Measurements from ENCODE around the gene FAAP20. TPM values are rescaled to one million over a fixed set of nuclear protein-coding genes. Genes with fewer than 3 reads are reported as not detected.

FAAP20 gene
- total RNA-seq, 1 experiment from 2014 or later, result 36.3 TPM

DNA sequence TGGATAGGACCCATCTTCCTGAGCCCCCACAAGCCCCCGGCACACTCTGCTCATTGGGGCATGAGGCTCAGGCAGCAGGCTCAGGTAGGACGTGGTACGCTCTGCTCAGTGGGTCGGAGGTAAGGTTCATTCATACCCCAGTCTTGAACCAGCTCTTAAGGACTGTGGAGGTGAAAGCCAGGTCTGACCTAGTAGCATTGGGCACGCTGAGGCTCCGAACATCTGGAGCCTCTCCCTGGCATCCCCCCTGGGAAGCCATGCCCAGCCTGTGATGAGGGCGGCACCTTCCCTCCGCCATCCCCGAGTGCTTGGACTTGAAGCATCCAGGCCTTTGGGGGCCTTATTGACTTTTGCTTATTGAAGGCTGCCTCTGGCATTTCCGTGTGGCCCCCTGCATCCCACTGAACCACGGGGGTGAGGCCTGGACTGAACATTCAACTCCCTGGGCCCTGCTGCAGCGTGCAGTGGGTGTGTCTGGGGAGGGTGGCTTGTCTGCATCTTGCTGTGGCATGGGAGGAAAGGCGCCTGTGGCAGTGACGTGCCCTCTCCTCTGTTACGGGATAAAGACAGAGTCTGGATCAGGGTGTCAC, 50.0 kb downstream of the FAAP20 start:
- CTCF ChIA-PET, result no interaction called here

DNA sequence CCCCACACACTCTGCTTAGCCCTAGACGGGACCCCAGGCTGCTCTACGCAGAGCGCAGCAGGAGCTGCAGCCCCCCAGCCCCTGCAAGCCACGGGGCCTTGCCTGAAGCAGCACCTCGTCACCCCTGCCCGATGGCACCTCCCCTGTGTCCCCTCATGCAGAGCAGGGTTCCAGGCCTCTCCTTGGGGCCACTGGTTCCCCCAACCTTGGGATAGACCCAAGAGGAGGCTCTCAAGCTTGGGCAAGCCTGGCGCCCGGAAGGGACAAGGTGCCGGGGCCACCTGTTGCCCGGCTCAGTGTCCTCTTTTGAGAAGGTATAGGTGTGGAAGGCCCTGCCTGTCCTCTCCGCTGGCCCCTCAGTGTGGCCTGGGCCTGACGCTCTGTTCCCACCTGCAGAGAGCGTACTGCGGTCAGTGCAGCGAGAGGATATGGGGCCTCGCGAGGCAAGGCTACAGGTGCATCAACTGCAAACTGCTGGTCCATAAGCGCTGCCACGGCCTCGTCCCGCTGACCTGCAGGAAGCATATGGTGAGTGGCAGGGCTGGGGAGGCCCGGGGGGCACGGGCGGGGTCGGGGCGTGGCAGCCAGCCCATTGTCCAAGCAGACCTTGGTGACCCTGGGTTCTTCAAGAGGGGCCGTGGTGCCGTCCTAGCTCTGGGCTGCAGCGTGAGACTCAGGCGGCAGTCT, 50.6 kb downstream of the FAAP20 start:
- Mint-ChIP-seq H3K36me3 (ENCODE audit: insufficient read depth, unreplicated experiment) (peaks cover 4% of the 10 kb centered on the region), H3K4me1 (ENCODE audit: low read depth, unreplicated experiment) (no peaks in the 10 kb centered on the region), H3K27ac (ENCODE audit: unreplicated experiment) (no peak overlapping the region), H3K27me3 (ENCODE audit: unreplicated experiment) (no peaks in the 10 kb centered on the region), H3K4me3 (ENCODE audit: low read depth, unreplicated experiment) (no peak overlapping the region), H3K9me3 (ENCODE audit: low read depth, unreplicated experiment) (no peaks in the 10 kb centered on the region)
- intact Hi-C loops (cut with micrococcal nuclease; ENCODE audit: unreplicated experiment), result no loop called here
- no peak for DNase-seq
- CTCF ChIA-PET, result no interaction called here
- BruUV-seq (replicated peaks), result no TSS peak
- TF ChIP-seq, protein P1, sequence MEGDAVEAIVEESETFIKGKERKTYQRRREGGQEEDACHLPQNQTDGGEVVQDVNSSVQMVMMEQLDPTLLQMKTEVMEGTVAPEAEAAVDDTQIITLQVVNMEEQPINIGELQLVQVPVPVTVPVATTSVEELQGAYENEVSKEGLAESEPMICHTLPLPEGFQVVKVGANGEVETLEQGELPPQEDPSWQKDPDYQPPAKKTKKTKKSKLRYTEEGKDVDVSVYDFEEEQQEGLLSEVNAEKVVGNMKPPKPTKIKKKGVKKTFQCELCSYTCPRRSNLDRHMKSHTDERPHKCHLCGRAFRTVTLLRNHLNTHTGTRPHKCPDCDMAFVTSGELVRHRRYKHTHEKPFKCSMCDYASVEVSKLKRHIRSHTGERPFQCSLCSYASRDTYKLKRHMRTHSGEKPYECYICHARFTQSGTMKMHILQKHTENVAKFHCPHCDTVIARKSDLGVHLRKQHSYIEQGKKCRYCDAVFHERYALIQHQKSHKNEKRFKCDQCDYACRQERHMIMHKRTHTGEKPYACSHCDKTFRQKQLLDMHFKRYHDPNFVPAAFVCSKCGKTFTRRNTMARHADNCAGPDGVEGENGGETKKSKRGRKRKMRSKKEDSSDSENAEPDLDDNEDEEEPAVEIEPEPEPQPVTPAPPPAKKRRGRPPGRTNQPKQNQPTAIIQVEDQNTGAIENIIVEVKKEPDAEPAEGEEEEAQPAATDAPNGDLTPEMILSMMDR (IDR thresholded peaks at IDR 0.05; ENCODE audit: unreplicated experiment), result no peak

More for the DNA sequence above, 50.0 kb downstream of the FAAP20 start:
- H3K9me3 Mint-ChIP-seq (ENCODE audit: low read depth, unreplicated experiment), result no peaks in the 10 kb centered on the region
- no peak overlapping the region for H3K27ac Mint-ChIP-seq (ENCODE audit: unreplicated experiment)
- H3K4me1 Mint-ChIP-seq (ENCODE audit: low read depth, unreplicated experiment), result no peaks in the 10 kb centered on the region
- intact Hi-C loops (cut with micrococcal nuclease; ENCODE audit: unreplicated experiment), result no loop called here
- no TSS peak for BruUV-seq (replicated peaks)
- H3K27me3 Mint-ChIP-seq (ENCODE audit: unreplicated experiment), result no peaks in the 10 kb centered on the region
- H3K36me3 Mint-ChIP-seq (ENCODE audit: insufficient read depth, unreplicated experiment), result peaks cover 4% of the 10 kb centered on the region
- TF ChIP-seq, protein P1 (IDR thresholded peaks at IDR 0.05; ENCODE audit: unreplicated experiment), result no peak
- H3K4me3 Mint-ChIP-seq (ENCODE audit: low read depth, unreplicated experiment), result no peak overlapping the region
- DNase-seq, result no peak

DNA sequence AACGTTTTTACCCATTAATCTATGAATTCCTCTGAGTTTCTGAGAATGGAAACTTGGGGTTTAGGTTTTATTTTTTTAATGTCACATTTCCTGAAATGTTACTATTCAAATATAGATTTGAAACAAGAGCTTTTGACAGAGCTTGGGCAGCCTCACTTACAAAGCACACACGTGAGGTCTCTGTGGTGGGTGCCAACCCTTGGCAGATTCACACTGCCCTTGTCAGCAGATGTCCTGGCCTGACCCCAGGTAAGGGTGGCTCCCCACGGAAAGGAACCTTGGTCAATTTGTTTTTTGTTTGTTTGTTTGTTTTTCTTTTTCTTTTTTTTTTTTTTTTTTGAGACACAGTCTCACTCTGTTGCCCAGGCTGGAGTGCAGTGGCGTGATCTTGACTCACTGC, 53.5 kb downstream of the FAAP20 start:
- no peaks in the 10 kb centered on the region for H3K9me3 Mint-ChIP-seq (ENCODE audit: low read depth, unreplicated experiment)
- peaks cover 9% of the 10 kb centered on the region for H3K4me1 Mint-ChIP-seq (ENCODE audit: low read depth, unreplicated experiment)
- no peaks in the 10 kb centered on the region for H3K27me3 Mint-ChIP-seq (ENCODE audit: unreplicated experiment)
- no TSS peak for BruUV-seq (replicated peaks)
- CTCF ChIA-PET, result interaction anchor here (1.6 kb wide), 1 partner anchor 34 kb away, joined by 7 read pairs; no protein-coding TSS in a partner anchor
- intact Hi-C loops (cut with micrococcal nuclease; ENCODE audit: unreplicated experiment), result no loop called here
- no peak overlapping the region for H3K4me3 Mint-ChIP-seq (ENCODE audit: low read depth, unreplicated experiment)
- DNase-seq, result no peak
- H3K27ac Mint-ChIP-seq (ENCODE audit: unreplicated experiment), result no peak overlapping the region
- TF ChIP-seq, protein P1 (IDR thresholded peaks at IDR 0.05; ENCODE audit: unreplicated experiment), result no peak
- H3K36me3 Mint-ChIP-seq (ENCODE audit: insufficient read depth, unreplicated experiment), result peaks cover 10% of the 10 kb centered on the region

Other genes starting within 250 kb of the FAAP20 start
- not detected in 2 replicates for gene CFAP74, start 191.0 kb downstream of the FAAP20 start, total RNA-seq (2022)
- gene GABRD, start 175.4 kb downstream of the FAAP20 start, total RNA-seq (2022), result 0.81 TPM in 1 of 2 replicates, not detected in the other
- gene PRKCZ, start 144.4 kb downstream of the FAAP20 start, total RNA-seq (2022), result 26.0 and 27.4 TPM in 2 replicates
- gene SKI, start 33.5 kb upstream of the FAAP20 start, total RNA-seq (2022), result 32.8 and 33.8 TPM in 2 replicates
- 23.2 and 25.9 TPM in 2 replicates for gene MORN1, start 196.8 kb upstream of the FAAP20 start, total RNA-seq (2022)
- 118 and 120 TPM in 2 replicates for gene RER1, start 197.1 kb upstream of the FAAP20 start, total RNA-seq (2022)
- 22.3 and 24.0 TPM in 2 replicates for gene PEX10, start 217.8 kb upstream of the FAAP20 start, total RNA-seq (2022)

Data from Calu3 (cell line).